GM12878 (cell line): ENCODE data around the gene PUM2. TPM values are rescaled to one million over a fixed set of nuclear protein-coding genes. Genes with fewer than 3 reads are reported as not detected.

Experiments used
- ATAC-seq: fragments of 200-7000 bp; cut with Tn5 transposase; 3 replicates; pipeline ENCODE4 v1.9.1; 2020; ENCODE audit warnings: mild to moderate bottlenecking, moderate library complexity
- BruUV-seq: library from RNA; stranded (reverse); fragments of 400-500 nt; replicated peaks from 2 replicates; lab custom pipeline; 2021; lab: Mats Ljungman, UMichigan
- CTCF ChIA-PET: fragments of 300-600 bp; sonication (Branson Sonifier 250); formaldehyde crosslinking; extraction: SDS; loops from one replicate; lab custom pipeline; 2021; ENCODE audit warnings: inconsistent platforms; lab: Yijun Ruan, JAX
- POLR2A ChIA-PET: fragments of 350-600 bp; formaldehyde crosslinking; extraction: SDS; loops from one replicate; lab custom pipeline; 2021; ENCODE audit warnings: inconsistent platforms; lab: Charles Lee
- RAD21 ChIA-PET: fragments of 300-600 bp; sonication (Branson Sonifier 250); formaldehyde crosslinking; loops from one replicate; lab custom pipeline; 2023; ENCODE audit warnings: antibody characterized with exemption; ENCODE audit not compliant: unreplicated experiment; lab: Charles Lee
- SMC1A ChIA-PET: fragments of 300-600 bp; sonication (Branson Sonifier 250); formaldehyde crosslinking; loops from one replicate; lab custom pipeline; 2023; ENCODE audit not compliant: unreplicated experiment, uncharacterized antibody; lab: Charles Lee
- DNase-seq: peaks from one replicate; pipeline ENCODE4 v3.0.0-alpha.2; 2011; ENCODE audit warnings: low read depth, low spot score
- FAIRE-seq: peaks from 3 replicates; lab custom pipeline; 2011; peaks lifted over from hg19 to GRCh38; lab: Jason Lieb, UNC
- H2AFZ ChIP-seq: 2 replicates; pipeline ENCODE4 v1.6.0; 2011; ENCODE audit warnings: low read depth, low read length, control low read depth; ENCODE audit not compliant: control insufficient read depth
- H3K27ac ChIP-seq: 2 replicates; pipeline ENCODE4 v1.5.1; 2011; ENCODE audit warnings: control low read depth; ENCODE audit not compliant: control insufficient read depth, insufficient read depth
- H3K27me3 ChIP-seq, 2 experiments: replicated peaks in 1 of 2; 2 replicates each; pipeline versions ENCODE4 v1.6.0 to v1.6.1; 2011; ENCODE audit warnings: low read length in 1 of 2; ENCODE audit not compliant: control insufficient read depth in 2 of 2, insufficient read depth in 2 of 2
- H3K36me3 ChIP-seq, 2 experiments: 2 replicates each; pipeline ENCODE4 v1.5.1; 2011; ENCODE audit warnings: low read length in 1 of 2; ENCODE audit not compliant: control insufficient read depth in 2 of 2, insufficient read depth in 2 of 2
- H3K4me1 ChIP-seq: 2 replicates; pipeline ENCODE4 v1.6.1; 2011; ENCODE audit warnings: mild to moderate bottlenecking, low read length, moderate library complexity, mixed read lengths; ENCODE audit not compliant: control insufficient read depth, insufficient read depth
- H3K4me2 ChIP-seq: 2 replicates; pipeline ENCODE4 v1.6.0; 2011; ENCODE audit warnings: control low read depth; ENCODE audit not compliant: control insufficient read depth, insufficient read depth
- H3K4me3 ChIP-seq: fragments of 200-600 bp; sonication (generic); 2 replicates; pipeline ENCODE4 v1.5.1; 2016
- H3K79me2 ChIP-seq: 2 replicates; pipeline ENCODE4 v1.6.0; 2011; ENCODE audit warnings: low read length; ENCODE audit not compliant: control insufficient read depth, insufficient read depth
- H3K9ac ChIP-seq: 2 replicates; pipeline ENCODE4 v1.8.0; 2011; ENCODE audit warnings: low read length, control low read depth, mixed read lengths; ENCODE audit not compliant: control insufficient read depth, insufficient read depth
- H3K9me3 ChIP-seq: replicated peaks from 3 replicates; pipeline ENCODE4 v1.5.1; 2011; ENCODE audit warnings: mild to moderate bottlenecking, low read length; ENCODE audit not compliant: control insufficient read depth, insufficient read depth
- H4K20me1 ChIP-seq: 2 replicates; pipeline ENCODE4 v1.6.0; 2011; ENCODE audit not compliant: control insufficient read depth, insufficient read depth
- NR2C2 ChIP-seq: IDR thresholded peaks from 2 replicates; pipeline ENCODE4 v1.6.1; 2011; ENCODE audit warnings: borderline replicate concordance, low read depth; ENCODE audit not compliant: control insufficient read depth, insufficient read length
- TAF1 ChIP-seq: IDR thresholded peaks from 2 replicates; pipeline ENCODE4 v1.6.1; 2011; ENCODE audit warnings: mild to moderate bottlenecking, low read depth, low read length, borderline replicate concordance
- ZNF384 ChIP-seq: IDR thresholded peaks from 2 replicates; pipeline ENCODE4 v1.6.1; 2012; ENCODE audit warnings: low read depth, mild to moderate bottlenecking, low read length, improper control_type of control experiment, borderline replicate concordance
- WGBS: methylation state at CpG from one replicate; pipeline ENCODE4 v1.1.6; 2016; ENCODE audit warnings: low lambda C conversion rate; ENCODE audit not compliant: insufficient replicate concordance, insufficient coverage; ENCODE audit errors: missing lambda C conversion rate; 5-methylcytosine and 5-hydroxymethylcytosine counted together
- in situ Hi-C: fragments of 300-500 bp; cut with MboI; formaldehyde crosslinking; loops from 9 replicates; pipeline ENCODE4 v1.14.3; 2018; ENCODE audit warnings: mixed read lengths
- intact Hi-C: fragments of 100-400 bp; cut with micrococcal nuclease; formaldehyde crosslinking; loops from one replicate; pipeline ENCODE4 v1.14.2; 2022; ENCODE audit not compliant: unreplicated experiment
- polyA plus RNA-seq, 11 experiments: library from polyadenylated mRNA; depleted of rRNA in 4 of 11; unstranded in 6 of 11; stranded (reverse) in 5 of 11; fragments of >200 nt; fragmentation: Nextera tagmentation in 4 of 11; fragmentation: Illumina TruSeq in 1 of 11; extraction: Ambion mirVana in 4 of 11; extraction: Trizol in 1 of 11; gene quantifications; 1 replicate in 1 of 11; 2 replicates in 10 of 11; pipeline versions ENCODE4 v1.2.1 to v1.2.3, GENCODE V29; 2011 to 2016; ENCODE audit warnings: inconsistent platforms in 2 of 11, missing spikeins in 2 of 11, low read depth in 1 of 11
- total RNA-seq, 4 experiments: library from RNA; depleted of rRNA in 3 of 4; stranded (reverse); fragments of >200 nt in 3 of 4; fragmentation: Illumina TruSeq in 1 of 4; extraction: Trizol in 1 of 4; gene quantifications; 2 replicates each; pipeline versions ENCODE4 v1.2.1 to v1.2.3, GENCODE V29; 2013 to 2021

The PUM2 gene
- total and polyA plus RNA-seq, 10 of the 15 experiments (the other 5 are each of a cell fraction or from before 2014, with no cell fraction given) = 14.5 to 87.6 (median 29.4) TPM

- TF ChIP-seq NR2C2 = no peak
These were observed 127.1 kb downstream of the PUM2 start (continued) for GRCh38 chr2:20223407-20224163.

GRCh38 chr2:20222769-20223406 lies 127.8 kb downstream of the PUM2 start:
- H3K9ac ChIP-seq = peak overlapping the region; percentile 76

More at GRCh38 chr2:20222769-20223406, 127.8 kb downstream of the PUM2 start:
- peak overlapping the region; percentile 74 for H3K27ac ChIP-seq
- POLR2A ChIA-PET = interaction anchor here (1.0 to 3.8 kb wide), 8 partner anchors 10 to 321 kb away, joined by 3 to 38 read pairs (median 5); partner anchors contain the start of gene TTC32
- peak; percentile 7 for ATAC-seq
- H4K20me1 ChIP-seq = no peaks in the 10 kb centered on the region
- peak overlapping the region; percentile 99 for H3K4me2 ChIP-seq
- no peak overlapping the region for H2AFZ ChIP-seq
- H3K4me1 ChIP-seq = peaks cover 35% of the 10 kb centered on the region
- no peak for TF ChIP-seq TAF1
- peak; percentile 41 for TF ChIP-seq ZNF384
- TF ChIP-seq, all 136 proteins: peak for 1
- Histone ChIP-seq H3K79me2 (peaks cover 44% of the 10 kb centered on the region), H3K9me3 (no peaks in the 10 kb centered on the region), H3K4me3 (peak overlapping the region; percentile 84; the same call in 1 of the 2 replicates), H3K27me3 (no peaks in the 10 kb centered on the region), H3K36me3 (no peaks in the 10 kb centered on the region)
- WGBS = 29% methylated on average over 21 of the region's 21 CpGs
- in situ Hi-C loops = no loop called here
- SMC1A ChIA-PET = interaction anchor here (0.7 to 9.6 kb wide), 9 partner anchors 10 to 104 kb away, joined by 3 to 191 read pairs (median 11); no protein-coding TSS in a partner anchor
- DNase-seq (no peak), FAIRE-seq (no peak)
- CTCF ChIA-PET = interaction anchor here (0.6 to 7.5 kb wide), 15 partner anchors 9 to 710 kb away, joined by 3 to 284 read pairs (median 3); no protein-coding TSS in a partner anchor
- intact Hi-C loops = no loop called here
- BruUV-seq = TSS peak; percentile 65
- RAD21 ChIA-PET = interaction anchor here (0.5 to 7.0 kb wide), 14 partner anchors 11 to 289 kb away, joined by 3 to 156 read pairs (median 8); no protein-coding TSS in a partner anchor
